ENCODE data around the gene POLDIP2. TPM values are rescaled to one million over a fixed set of nuclear protein-coding genes. Genes with fewer than 3 reads are reported as not detected.

POLDIP2 gene
- total RNA-seq, 2 experiments from 2014 or later, result 84.9 to 98.4 TPM

DNA sequence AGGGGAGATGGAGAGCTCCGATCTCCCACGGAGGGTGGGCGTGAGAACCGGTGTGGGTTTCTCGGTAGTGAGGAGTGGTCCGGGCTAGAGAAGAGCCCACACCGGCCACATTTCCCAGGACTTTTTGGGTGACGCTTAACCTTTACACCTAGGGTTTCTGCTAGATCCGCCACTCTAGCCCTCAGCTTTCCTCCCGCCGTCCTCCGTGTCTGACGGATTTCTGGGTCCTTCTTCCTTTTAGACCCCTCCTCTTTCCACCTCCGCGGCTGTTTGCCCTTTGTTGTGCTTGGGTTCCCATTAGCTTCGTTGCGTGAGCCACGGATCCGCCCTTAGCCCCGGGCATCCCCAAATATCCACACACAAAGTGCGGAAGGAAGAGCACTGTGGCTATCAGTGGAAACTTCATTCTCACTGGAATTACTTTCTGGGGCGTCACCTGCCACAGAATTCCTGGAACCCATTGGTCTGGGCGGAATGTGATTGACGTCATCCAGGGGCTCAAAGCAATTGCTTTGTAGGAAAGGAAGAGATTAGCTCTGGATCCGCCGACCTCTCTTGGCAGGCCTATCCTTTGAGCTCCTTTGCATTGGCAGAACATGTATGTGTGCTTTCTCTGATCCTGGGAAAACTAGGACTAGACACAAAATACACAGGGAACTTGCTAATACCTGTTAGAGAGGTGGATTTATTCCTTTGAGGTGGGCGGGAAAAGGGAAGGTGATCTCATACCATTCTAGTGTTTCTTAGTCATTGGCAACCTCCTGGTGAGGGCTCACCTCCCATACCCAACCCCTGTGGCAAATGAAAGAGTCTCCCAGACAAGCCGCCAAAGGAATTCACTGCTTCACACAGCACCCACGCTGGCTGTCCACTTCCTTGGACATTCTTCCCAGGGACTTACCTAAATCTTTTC, 21.1 kb downstream of the POLDIP2 start:
- peaks cover 36% of the 10 kb centered on the region for H3K4me1 Mint-ChIP-seq
- no peaks in the 10 kb centered on the region for H3K27me3 Mint-ChIP-seq
- H3K9me3 Mint-ChIP-seq (ENCODE audit: low read depth), result no peaks in the 10 kb centered on the region
- peak; percentile 60 for DNase-seq
- H3K36me3 Mint-ChIP-seq (ENCODE audit: low read depth), result peaks cover 10% of the 10 kb centered on the region
- peak; percentile 1 for ATAC-seq
- H3K27ac Mint-ChIP-seq, result peak overlapping the region; percentile 91
- intact Hi-C loops (cut with DNase I, micrococcal nuclease), result loop anchor here (1.0 to 10.0 kb wide), 13 partner anchors 17 to 881 kb away; partner anchors contain the start of genes POLDIP2 (in 2 of the 2), SARM1 (in 2 of the 2), TMEM97 (in 2 of the 2) and BLTP2 (in 1 of the 2)
- CTCF ChIA-PET, result interaction anchor here (0.7 to 1.9 kb wide), 11 partner anchors 10 to 527 kb away, joined by 3 to 25 read pairs (median 4); partner anchors contain the start of genes ALDOC and POLDIP2
- peak overlapping the region; percentile 96 for H3K4me3 Mint-ChIP-seq
- POLR2A ChIA-PET, result interaction anchor here (0.5 to 1.9 kb wide), 14 partner anchors 7 to 1254 kb away, joined by 3 to 39 read pairs (median 4); partner anchors contain the start of genes POLDIP2, RPL23A, SARM1 and TMEM97

DNA sequence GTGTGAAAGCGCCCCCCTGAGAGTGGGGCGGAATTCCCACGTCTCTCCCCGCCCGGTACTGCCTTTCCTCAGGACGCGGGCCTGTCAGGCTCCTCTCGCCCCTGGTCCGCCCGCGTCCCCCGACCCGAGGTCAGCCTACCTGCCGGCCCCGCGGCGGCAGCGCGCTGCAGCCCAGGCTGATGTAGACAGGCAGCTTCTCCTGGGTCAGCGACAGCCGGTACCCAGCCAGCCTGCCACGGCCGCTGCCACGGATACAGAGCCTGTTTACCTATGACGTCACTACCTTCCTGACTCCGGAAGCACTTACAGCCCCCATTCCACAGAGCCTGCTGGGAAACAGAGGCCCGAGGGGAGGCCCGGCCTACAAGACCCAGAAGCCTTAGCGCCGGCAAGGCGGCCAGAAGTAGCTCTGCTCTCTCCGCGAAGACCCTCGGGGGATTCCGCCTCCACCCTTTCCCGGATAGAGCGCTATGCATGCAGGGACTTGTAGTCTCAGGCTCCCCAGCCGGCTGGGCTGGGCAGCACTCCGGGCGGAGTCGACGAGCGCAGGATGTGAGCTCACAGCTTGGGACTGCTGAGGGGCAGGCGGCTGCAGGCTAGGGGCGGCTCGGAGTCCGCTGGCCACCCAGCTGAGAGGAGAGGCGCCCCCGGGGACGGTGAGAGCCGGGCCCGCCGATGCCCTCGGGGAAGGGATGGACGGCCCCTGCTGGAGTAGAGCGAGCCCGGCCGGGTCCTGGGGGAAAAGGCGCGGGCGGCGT, 21.9 kb downstream of the POLDIP2 start, which contains the start of the genes IFT20 and TNFAIP1:
TSS of gene IFT20 (minus strand) at position 272 of the 758 bp plus-strand sequence. CDS start 3,487 bp downstream, outside the sequence.
TSS of gene TNFAIP1 (plus strand) at position 561 of the 758 bp plus-strand sequence. CDS start 3,761 bp downstream, outside the sequence.
- DNase-seq (peak; percentile 99), ATAC-seq (peak; percentile 97)
- CTCF ChIA-PET, result interaction anchor here (0.7 to 1.9 kb wide), 11 partner anchors 11 to 526 kb away, joined by 3 to 25 read pairs (median 4); partner anchors contain the start of genes ALDOC and POLDIP2
- intact Hi-C loops (cut with DNase I, micrococcal nuclease), result loop anchor here (1.0 to 10.0 kb wide), 13 partner anchors 16 to 881 kb away; partner anchors contain the start of genes POLDIP2 (in 2 of the 2), SARM1 (in 2 of the 2), TMEM97 (in 2 of the 2) and BLTP2 (in 1 of the 2)
- H3K27me3 Mint-ChIP-seq, result no peaks in the 10 kb centered on the region
- peaks cover 10% of the 10 kb centered on the region for H3K36me3 Mint-ChIP-seq (ENCODE audit: low read depth)
- peak within 1 kb of the TSS; percentile 91 for H3K27ac Mint-ChIP-seq
- peaks cover 36% of the 10 kb centered on the region for H3K4me1 Mint-ChIP-seq
- POLR2A ChIA-PET, result interaction anchor here (0.5 to 1.9 kb wide), 16 partner anchors 8 to 1255 kb away, joined by 3 to 39 read pairs (median 4); partner anchors contain the start of genes POLDIP2, RPL23A, SARM1 and SEBOX
- peak within 1 kb of the TSS; percentile 96 for H3K4me3 Mint-ChIP-seq
- H3K9me3 Mint-ChIP-seq (ENCODE audit: low read depth), result no peaks in the 10 kb centered on the region

DNA sequence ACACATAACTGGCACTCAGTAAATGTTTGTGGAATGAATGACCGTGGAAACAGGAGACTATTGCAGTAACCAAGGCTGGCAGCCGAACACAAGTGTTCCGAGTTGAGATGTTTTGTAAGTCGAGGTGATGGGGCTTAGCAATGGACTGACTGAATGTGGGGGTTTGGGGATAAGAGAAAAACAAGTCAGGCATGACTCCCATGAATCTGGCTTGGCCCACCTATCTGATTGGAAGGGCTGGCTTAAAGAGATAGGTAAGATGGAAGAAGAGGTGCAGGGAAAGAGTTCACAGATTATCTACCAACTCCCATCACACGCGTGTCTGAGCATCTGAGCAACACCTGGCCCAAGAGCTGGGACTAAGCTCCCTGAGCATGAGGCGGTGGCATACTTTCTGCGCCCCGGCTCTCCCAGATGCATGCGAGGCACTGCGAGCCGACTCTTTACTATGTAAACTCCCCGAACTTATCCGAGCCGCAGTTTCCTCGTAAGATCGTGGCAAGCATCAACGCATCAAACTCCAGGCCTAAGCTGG, 22.6 kb downstream of the POLDIP2 start:
- H3K36me3 Mint-ChIP-seq (ENCODE audit: low read depth), result peaks cover 10% of the 10 kb centered on the region
- no peak for ATAC-seq
- H3K4me1 Mint-ChIP-seq, result peaks cover 36% of the 10 kb centered on the region
- ChIA-PET CTCF (interaction anchor here (0.6 to 1.9 kb wide), 9 partner anchors 12 to 242 kb away, joined by 3 to 25 read pairs (median 5); partner anchors contain the start of genes ALDOC and POLDIP2), POLR2A (interaction anchor here (0.5 to 1.9 kb wide), 11 partner anchors 10 to 385 kb away, joined by 3 to 39 read pairs (median 4); partner anchors contain the start of genes POLDIP2, RPL23A, SARM1 and SEBOX)
- peak overlapping the region; percentile 96 for H3K4me3 Mint-ChIP-seq
- no peaks in the 10 kb centered on the region for H3K9me3 Mint-ChIP-seq (ENCODE audit: low read depth)
- H3K27ac Mint-ChIP-seq, result peak overlapping the region; percentile 83
- no peak for DNase-seq
- intact Hi-C loops (cut with DNase I, micrococcal nuclease), result loop anchor here (1.0 to 10.0 kb wide), 13 partner anchors 15 to 880 kb away; partner anchors contain the start of genes POLDIP2 (in 2 of the 2), SARM1 (in 2 of the 2), TMEM97 (in 2 of the 2) and BLTP2 (in 1 of the 2)
- no peaks in the 10 kb centered on the region for H3K27me3 Mint-ChIP-seq

GRCh38 chr17:28334171-28334570, 23.2 kb downstream of the POLDIP2 start:
- H3K27ac Mint-ChIP-seq, result peak overlapping the region; percentile 83
- intact Hi-C loops (cut with DNase I, micrococcal nuclease), result loop anchor here in 1 of 2 experiments (10.0 kb wide), 1 partner anchor 879 kb away; the partner anchor contains the start of gene KSR1
- ChIA-PET POLR2A (no interaction called here), CTCF (interaction anchor here (0.6 to 1.6 kb wide), 4 partner anchors 12 to 454 kb away, joined by 3 to 10 read pairs (median 4); partner anchors contain the start of gene POLDIP2)
- no peak for ATAC-seq
- peak overlapping the region; percentile 96 for H3K4me3 Mint-ChIP-seq
- no peak for DNase-seq
- peaks cover 9% of the 10 kb centered on the region for H3K36me3 Mint-ChIP-seq (ENCODE audit: low read depth)
- no peaks in the 10 kb centered on the region for H3K27me3 Mint-ChIP-seq
- peaks cover 36% of the 10 kb centered on the region for H3K4me1 Mint-ChIP-seq
- no peaks in the 10 kb centered on the region for H3K9me3 Mint-ChIP-seq (ENCODE audit: low read depth)

DNA sequence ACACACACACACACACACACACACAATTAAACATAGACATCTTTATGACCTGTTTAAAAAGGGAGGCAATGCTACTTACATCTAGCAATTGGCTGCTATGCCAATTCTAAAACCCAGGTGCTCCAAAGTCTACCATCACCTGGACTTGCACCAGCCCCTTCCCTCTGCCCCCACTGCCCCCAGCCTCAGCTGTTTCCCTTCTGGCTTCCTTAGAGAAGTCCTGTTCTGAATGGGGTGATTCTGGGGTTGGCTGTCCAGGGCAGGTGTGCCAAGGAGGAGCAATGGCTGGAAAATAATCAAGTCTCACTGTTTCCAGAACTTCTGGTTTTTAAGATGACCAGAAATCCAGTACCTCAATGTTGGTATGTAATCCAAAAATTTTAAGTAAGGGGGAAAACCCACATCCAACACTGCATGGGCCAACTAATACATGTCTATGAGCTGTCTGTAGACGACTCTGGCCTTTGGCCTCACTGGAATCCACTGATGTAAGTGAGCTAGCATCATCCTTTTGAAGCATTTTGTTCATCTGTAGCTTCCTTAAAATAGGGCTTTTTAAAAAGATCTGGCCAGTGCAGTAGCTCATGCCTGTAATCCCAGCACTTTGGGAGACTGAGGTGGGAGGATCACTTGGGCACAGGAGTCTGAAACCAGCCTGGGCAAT, 24.1 kb downstream of the POLDIP2 start:
- Mint-ChIP-seq H3K9me3 (ENCODE audit: low read depth) (no peaks in the 10 kb centered on the region), H3K4me1 (peaks cover 40% of the 10 kb centered on the region), H3K4me3 (peak overlapping the region; percentile 96), H3K36me3 (ENCODE audit: low read depth) (peaks cover 13% of the 10 kb centered on the region), H3K27me3 (no peaks in the 10 kb centered on the region), H3K27ac (no peak overlapping the region)
- CTCF ChIA-PET, result interaction anchor here (0.7 to 1.4 kb wide), 5 partner anchors 11 to 527 kb away, joined by 3 to 4 read pairs (median 4); no protein-coding TSS in a partner anchor
- POLR2A ChIA-PET, result no interaction called here
- intact Hi-C loops (cut with DNase I, micrococcal nuclease), result loop anchor here in 1 of 2 experiments (10.0 kb wide), 1 partner anchor 878 kb away; the partner anchor contains the start of gene KSR1
- DNase-seq, result no peak
- ATAC-seq, result no peak

GRCh38 chr17:28331891-28332420, 25.4 kb downstream of the POLDIP2 start:
- Mint-ChIP-seq H3K4me3 (no peak overlapping the region), H3K4me1 (peaks cover 41% of the 10 kb centered on the region), H3K27ac (no peak overlapping the region), H3K36me3 (ENCODE audit: low read depth) (peaks cover 20% of the 10 kb centered on the region), H3K9me3 (ENCODE audit: low read depth) (no peaks in the 10 kb centered on the region), H3K27me3 (no peaks in the 10 kb centered on the region)
- POLR2A ChIA-PET, result interaction anchor here (0.8 kb wide), 1 partner anchor 11 kb away, joined by 3 read pairs; no protein-coding TSS in a partner anchor
- CTCF ChIA-PET, result interaction anchor here (1.1 kb wide), 1 partner anchor 11 kb away, joined by 3 read pairs; no protein-coding TSS in a partner anchor
- intact Hi-C loops (cut with DNase I, micrococcal nuclease), result loop anchor here in 1 of 2 experiments (10.0 kb wide), 1 partner anchor 877 kb away; the partner anchor contains the start of gene KSR1
- DNase-seq, result no peak
- ATAC-seq, result no peak

DNA sequence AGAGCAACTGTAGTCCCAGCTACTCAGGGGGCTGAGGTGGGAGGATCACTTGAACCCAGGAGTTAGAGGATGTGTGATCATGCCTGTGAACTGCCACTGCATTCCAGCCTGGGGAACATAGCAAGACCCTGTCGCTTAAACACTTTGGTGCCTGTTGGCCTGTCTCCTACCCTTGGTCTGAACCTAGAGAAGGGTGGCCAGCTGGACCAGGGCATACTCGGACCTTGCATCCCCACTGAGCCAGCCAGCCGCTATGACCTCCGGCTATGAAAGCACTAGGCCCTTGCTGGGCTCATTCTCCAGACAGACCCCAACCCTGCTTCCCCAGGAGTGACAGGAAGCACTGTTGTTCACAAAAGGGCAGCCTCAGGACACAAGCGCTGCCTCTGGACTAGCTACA, 26.7 kb downstream of the POLDIP2 start:
- no peak for ATAC-seq
- ChIA-PET CTCF (interaction anchor here (0.6 to 1.1 kb wide), 4 partner anchors 10 to 79 kb away, joined by 3 to 4 read pairs (median 3); no protein-coding TSS in a partner anchor), POLR2A (no interaction called here)
- Mint-ChIP-seq H3K27ac (no peak overlapping the region), H3K4me1 (peaks cover 42% of the 10 kb centered on the region), H3K36me3 (ENCODE audit: low read depth) (peaks cover 33% of the 10 kb centered on the region), H3K9me3 (ENCODE audit: low read depth) (no peaks in the 10 kb centered on the region), H3K27me3 (no peaks in the 10 kb centered on the region), H3K4me3 (no peak overlapping the region)
- intact Hi-C loops (cut with DNase I, micrococcal nuclease), result loop anchor here in 1 of 2 experiments (10.0 kb wide), 1 partner anchor 876 kb away; the partner anchor contains the start of gene KSR1
- no peak for DNase-seq

DNA sequence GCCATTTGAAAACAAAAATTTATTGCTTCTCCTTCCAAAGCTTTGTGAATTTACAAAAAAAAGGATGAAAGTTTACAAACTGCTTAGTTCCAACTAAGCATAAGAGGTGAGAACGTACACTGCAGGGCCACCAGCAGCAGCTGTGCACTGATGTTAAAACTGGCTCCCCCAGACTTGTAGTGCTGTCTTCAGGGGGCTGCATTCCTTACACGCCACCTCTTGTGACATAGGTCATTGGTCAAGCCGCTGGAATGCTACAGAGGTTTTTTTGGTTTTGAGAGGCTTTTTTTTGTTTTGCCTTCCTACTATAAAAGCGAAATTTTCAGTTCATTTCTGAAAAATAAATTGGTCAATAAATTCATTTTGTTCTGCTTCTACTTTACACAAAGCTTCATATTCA, 29.0 kb downstream of the POLDIP2 start:
- peaks cover 33% of the 10 kb centered on the region for H3K36me3 Mint-ChIP-seq (ENCODE audit: low read depth)
- POLR2A ChIA-PET, result interaction anchor here (0.6 kb wide), 1 partner anchor 88 kb away, joined by 3 read pairs; no protein-coding TSS in a partner anchor

GRCh38 chr17:28327709-28328108, 29.6 kb downstream of the POLDIP2 start:
- H3K4me1 Mint-ChIP-seq, result peaks cover 25% of the 10 kb centered on the region
- ChIA-PET POLR2A (interaction anchor here (0.6 kb wide), 1 partner anchor 89 kb away, joined by 3 read pairs; no protein-coding TSS in a partner anchor), CTCF (interaction anchor here (0.7 kb wide), 1 partner anchor 89 kb away, joined by 3 read pairs; no protein-coding TSS in a partner anchor)
- no peak overlapping the region for H3K4me3 Mint-ChIP-seq
- intact Hi-C loops (cut with DNase I, micrococcal nuclease), result loop anchor here in 1 of 2 experiments (1.0 kb wide), 2 partner anchors 8 to 49 kb away; partner anchors contain the start of gene TMEM97
- ATAC-seq, result no peak
- H3K27ac Mint-ChIP-seq, result peak overlapping the region; percentile 2
- peaks cover 33% of the 10 kb centered on the region for H3K36me3 Mint-ChIP-seq (ENCODE audit: low read depth)
- no peaks in the 10 kb centered on the region for H3K27me3 Mint-ChIP-seq
- H3K9me3 Mint-ChIP-seq (ENCODE audit: low read depth), result no peaks in the 10 kb centered on the region
- no peak for DNase-seq

More for the DNA sequence above, 29.0 kb downstream of the POLDIP2 start:
- ATAC-seq (no peak), DNase-seq (no peak)
- H3K27ac Mint-ChIP-seq, result no peak overlapping the region
- peaks cover 25% of the 10 kb centered on the region for H3K4me1 Mint-ChIP-seq
- H3K9me3 Mint-ChIP-seq (ENCODE audit: low read depth), result no peaks in the 10 kb centered on the region
- intact Hi-C loops (cut with DNase I, micrococcal nuclease), result no loop called here
- CTCF ChIA-PET, result interaction anchor here (0.7 to 1.4 kb wide), 2 partner anchors 77 to 88 kb away, joined by 3 to 5 read pairs; no protein-coding TSS in a partner anchor
- H3K27me3 Mint-ChIP-seq, result no peaks in the 10 kb centered on the region
- H3K4me3 Mint-ChIP-seq, result no peak overlapping the region

Data from activated CD4-positive, alpha-beta T cell treated with anti-CD3 and anti-CD28 coated beads for 36 hours (primary cell).